Prostate gland (tissue), 2 donors: ENCODE results near the gene AAMP. TPM values are rescaled to one million over a fixed set of nuclear protein-coding genes. Genes with fewer than 3 reads are reported as not detected.
A peak's percentile ranks its signal among the peaks of the same experiment; 100 is the strongest.
"Not testable (repeated sequence)": the region's sequence is repeated elsewhere in the genome, so short reads cannot be mapped to it uniquely, and the experiment has no call there.

Experiments used
- DNase-seq: peaks from one replicate; pipeline ENCODE4 v3.0.0-alpha.2; 2019; ENCODE audit warnings: low spot score
- H3K27ac ChIP-seq, 2 donors: fragments of 200-600 bp; sonication (generic); 2 replicates each; pipeline ENCODE4 v1.5.1; 2017 to 2019
- H3K27me3 ChIP-seq: fragments of 200-600 bp; sonication (generic); replicated peaks from 2 replicates; pipeline ENCODE4 v1.5.1; 2019; ENCODE audit not compliant: insufficient read depth
- H3K36me3 ChIP-seq, 2 donors: fragments of 200-600 bp; sonication (generic); 1 replicate in 1 of 2; 2 replicates in 1 of 2; pipeline versions ENCODE4 v1.5.1 to v1.8.1; 2017 to 2019
- H3K4me1 ChIP-seq: fragments of 200-600 bp; sonication (generic); replicated peaks from 2 replicates; pipeline ENCODE4 v1.5.1; 2019
- H3K4me3 ChIP-seq, 2 donors: fragments of 200-600 bp; sonication (generic); 2 replicates each; pipeline ENCODE4 v1.5.1; 2017 to 2019
- H3K9me3 ChIP-seq: fragments of 200-600 bp; sonication (generic); 2 replicates; pipeline ENCODE4 v1.5.1; 2017
- CTCF ChIP-seq, 4 experiments: fragments of 200-600 bp in 2 of 4; fragments of 450-650 bp in 2 of 4; sonication (generic) in 2 of 4; IDR thresholded peaks; 1 replicate in 3 of 4; 2 replicates in 1 of 4; pipeline ENCODE4 v1.5.1; 2016 to 2019; ENCODE audit warnings: antibody characterized with exemption in 4 of 4, mild to moderate bottlenecking in 2 of 4, moderate library complexity in 2 of 4
- POLR2A ChIP-seq: fragments of 450-650 bp; IDR thresholded peaks from one replicate; pipeline ENCODE4 v1.6.1; 2016; ENCODE audit warnings: antibody characterized with exemption, mild to moderate bottlenecking
- POLR2AphosphoS5 ChIP-seq: sonication (generic); formaldehyde crosslinking; IDR thresholded peaks from one replicate; pipeline ENCODE4 v1.6.1; 2017; ENCODE audit warnings: antibody characterized with exemption
- WGBS: methylation state at CpG from one replicate; pipeline ENCODE4 v1.1.5; 2018; 5-methylcytosine and 5-hydroxymethylcytosine counted together
- intact Hi-C: fragments of 100-400 bp; cut with DNase I; formaldehyde crosslinking; loops from one replicate; pipeline ENCODE4 v1.14.2; 2022
- total RNA-seq, 2 donors: library from RNA; depleted of rRNA; stranded (reverse); fragments of >200 nt; gene quantifications; one replicate each; pipeline ENCODE4 v1.1.0, GENCODE V29; 2016

The AAMP gene
- total RNA-seq, 2 donors from 2014 or later = 217 to 237 TPM

- Histone ChIP-seq H3K36me3 (peaks cover 26 to 32% of the 10 kb centered on the region in 2 donors), H3K4me1 (peaks cover 12% of the 10 kb centered on the region)
These were observed 4.6 kb upstream of the AAMP start for GRCh38 chr2:218274586-218274985.

GRCh38 chr2:218273908-218274249, 3.9 kb upstream of the AAMP start:
- DNase-seq = no peak
- Histone ChIP-seq H3K4me1 (peaks cover 12% of the 10 kb centered on the region), H3K27me3 (no peaks in the 10 kb centered on the region), H3K4me3 (no peak overlapping the region), H3K9me3 (no peaks in the 10 kb centered on the region), H3K36me3 (peaks cover 26 to 30% of the 10 kb centered on the region in 2 donors), H3K27ac (peak overlapping the region; percentile 76 to 86)
- no peak for TF ChIP-seq POLR2A
- 78% methylated on average over 2 of the region's 2 CpGs for WGBS
- intact Hi-C loops = loop anchor here (5.0 kb wide), 3 partner anchors 57 to 123 kb away; partner anchors contain the start of genes ARPC2 and CTDSP1

More at GRCh38 chr2:218274586-218274985, 4.6 kb upstream of the AAMP start:
- intact Hi-C loops = loop anchor here (5.0 kb wide), 3 partner anchors 57 to 123 kb away; partner anchors contain the start of genes ARPC2 and CTDSP1
- Histone ChIP-seq H3K27ac (peak overlapping the region in 1 of 2 donors; percentile 86), H3K4me3 (no peak overlapping the region), H3K27me3 (no peaks in the 10 kb centered on the region), H3K9me3 (no peaks in the 10 kb centered on the region)
- 89% methylated on average over 4 of the region's 4 CpGs for WGBS
- TF ChIP-seq CTCF (IDR thresholded peaks at IDR 0.05) = no peak
- TF ChIP-seq POLR2A = no peak
- TF ChIP-seq POLR2AphosphoS5 = no peak
- no peak for DNase-seq

GRCh38 chr2:218273214-218273907, 3.4 kb upstream of the AAMP start:
- peaks cover 12% of the 10 kb centered on the region for H3K4me1 ChIP-seq
- not testable (repeated sequence) for DNase-seq, H3K27me3 ChIP-seq, H3K9me3 ChIP-seq, H3K4me3 ChIP-seq
- H3K27ac ChIP-seq = peak overlapping the region; percentile 76 to 86
- WGBS = 80% methylated on average over 8 of the region's 8 CpGs
- peaks cover 26% of the 10 kb centered on the region in 2 donors for H3K36me3 ChIP-seq
- intact Hi-C loops = loop anchor here (5.0 kb wide), 3 partner anchors 56 to 124 kb away; partner anchors contain the start of genes ARPC2 and CTDSP1

- H3K36me3 ChIP-seq = peaks cover 26% of the 10 kb centered on the region in 2 donors
- intact Hi-C loops = loop anchor here (5.0 kb wide), 3 partner anchors 55 to 125 kb away; partner anchors contain the start of genes ARPC2 and CTDSP1
These were observed 2.7 kb upstream of the AAMP start for GRCh38 chr2:218272531-218273212.

GRCh38 chr2:218271865-218272530, 2.1 kb upstream of the AAMP start:
- peak overlapping the region in 1 of 2 donors; percentile 91 for H3K4me3 ChIP-seq
- TF ChIP-seq POLR2AphosphoS5 (no peak), CTCF (IDR thresholded peaks at IDR 0.05) (no peak), POLR2A (no peak)
- peak overlapping the region; percentile 76 to 86 for H3K27ac ChIP-seq
- H3K9me3 ChIP-seq = no peaks in the 10 kb centered on the region
- DNase-seq = no peak
- H3K27me3 ChIP-seq = no peaks in the 10 kb centered on the region
- 30% methylated on average over 5 of the region's 5 CpGs for WGBS
- intact Hi-C loops = loop anchor here (5.0 kb wide), 3 partner anchors 55 to 125 kb away; partner anchors contain the start of genes ARPC2 and CTDSP1
- peaks cover 12% of the 10 kb centered on the region for H3K4me1 ChIP-seq
- peaks cover 22 to 23% of the 10 kb centered on the region in 2 donors for H3K36me3 ChIP-seq

More at GRCh38 chr2:218272531-218273212, 2.7 kb upstream of the AAMP start:
- TF ChIP-seq CTCF (IDR thresholded peaks at IDR 0.05) (peak; percentile 90 to 99 (median 95)), POLR2AphosphoS5 (peak; percentile 98), POLR2A (no peak)
- H3K4me3 ChIP-seq = peak overlapping the region in 1 of 2 donors; percentile 8
- WGBS = 15% methylated on average over 18 of the region's 18 CpGs
- no peaks in the 10 kb centered on the region for H3K9me3 ChIP-seq
- no peaks in the 10 kb centered on the region for H3K27me3 ChIP-seq
- DNase-seq = peak; percentile 93
- H3K4me1 ChIP-seq = peaks cover 12% of the 10 kb centered on the region
- peak overlapping the region; percentile 76 to 86 for H3K27ac ChIP-seq
